Pancreas (tissue), 10 donors: ENCODE data around the gene AQP12A. TPM values are rescaled to one million over a fixed set of nuclear protein-coding genes. Genes with fewer than 3 reads are reported as not detected.

ENCODE experiments used
- ATAC-seq, 4 donors: fragments of 200-7000 bp; cut with Tn5 transposase; one replicate each; pipeline versions ENCODE4 v1.8.0 to v1.9.1; 2020; ENCODE audit warnings: mild to moderate bottlenecking in 4 of 4, moderate library complexity in 4 of 4
- DNase-seq, 6 donors: peaks; one replicate each; pipeline ENCODE4 v3.0.0-alpha.2; 2020
- FAIRE-seq: peaks from 2 replicates; lab custom pipeline; 2012; peaks lifted over from hg19 to GRCh38; lab: Jason Lieb, UNC
- H3K27ac ChIP-seq, 4 donors: fragments of 200-600 bp; sonication (generic); 1 replicate in 3 of 4; 2 replicates in 1 of 4; pipeline versions ENCODE4 v1.5.0 to v1.8.0; 2020
- H3K27me3 ChIP-seq, 4 donors: fragments of 200-600 bp; one replicate each; pipeline ENCODE4 v1.8.0; 2021
- H3K36me3 ChIP-seq, 3 donors: fragments of 200-600 bp; sonication (generic) in 1 of 3; one replicate each; pipeline versions ENCODE4 v1.5.0 to v1.8.0; 2020 to 2021
- H3K4me1 ChIP-seq, 3 donors: fragments of 200-600 bp; one replicate each; pipeline ENCODE4 v1.8.0; 2021
- H3K4me3 ChIP-seq, 4 donors: fragments of 200-600 bp; sonication (generic) in 2 of 4; one replicate each; pipeline versions ENCODE4 v1.5.0 to v1.8.0; 2020 to 2021
- H3K9me3 ChIP-seq, 4 donors: fragments of 200-600 bp; one replicate each; pipeline ENCODE4 v1.8.0; 2021
- WGBS, 2 donors: extraction: QIAGEN DNeasy Blood & Tissue Kit; methylation state at CpG; one replicate each; pipeline ENCODE4 v1.1.7; 2013; 5-methylcytosine and 5-hydroxymethylcytosine counted together
- intact Hi-C, 3 donors: fragments of 100-400 bp; cut with DNase I; formaldehyde crosslinking; loops; one replicate each; pipeline versions ENCODE4 v1.11.1 to v1.14.2; 2022
- polyA plus RNA-seq, 2 donors: library from polyadenylated mRNA; stranded (reverse); fragments of 200-250 nt; gene quantifications; one replicate each; pipeline ENCODE4 v1.2.3, GENCODE V29; 2013
- total RNA-seq, 6 donors: library from RNA; stranded (reverse); fragmentation: NEBNext Ultra II Directional in 4 of 6; extraction: Animal tissue kit (Norgen Biotek cat#: 25700) in 4 of 6; gene quantifications; one replicate each; pipeline versions ENCODE4 v1.2.1 to v1.2.4, GENCODE V29; 2021 to 2023
- TF ChIP-seq, protein P1 (sequence below), 4 donors: fragments of 200-600 bp; sonication (generic) in 3 of 4; IDR thresholded peaks; one replicate each; pipeline versions ENCODE4 v1.5.0 to v1.8.0; 2021; ENCODE audit warnings: antibody characterized with exemption in 4 of 4
- donor health status: healthy with polysubstance abuse.
- donor health status: DM: no; HTN: no; CAD: no; lungs with moderate emphysema.
- donor health status: DM: no; HTN: no; CAD: no.
- donor health status: control.
- donor health status: control.
- donor health status: Bipolar disorder and iron deficiency.
- donor health status: DM: yes; HTN: yes; CAD: no.
- donor health status: DM: no; HTN: no; CAD: no.
- donor health status: DM: no; HTN: no; CAD: no.
- donor health status: DM: yes; HTN: yes; CAD: no.

AQP12A gene
- total and polyA plus RNA-seq, 8 donors, result 46.6 to 744 (median 122) TPM

- WGBS, 2 donors, result 19% methylated on average over 6 of the region's 6 CpGs
- TF ChIP-seq, protein P1, sequence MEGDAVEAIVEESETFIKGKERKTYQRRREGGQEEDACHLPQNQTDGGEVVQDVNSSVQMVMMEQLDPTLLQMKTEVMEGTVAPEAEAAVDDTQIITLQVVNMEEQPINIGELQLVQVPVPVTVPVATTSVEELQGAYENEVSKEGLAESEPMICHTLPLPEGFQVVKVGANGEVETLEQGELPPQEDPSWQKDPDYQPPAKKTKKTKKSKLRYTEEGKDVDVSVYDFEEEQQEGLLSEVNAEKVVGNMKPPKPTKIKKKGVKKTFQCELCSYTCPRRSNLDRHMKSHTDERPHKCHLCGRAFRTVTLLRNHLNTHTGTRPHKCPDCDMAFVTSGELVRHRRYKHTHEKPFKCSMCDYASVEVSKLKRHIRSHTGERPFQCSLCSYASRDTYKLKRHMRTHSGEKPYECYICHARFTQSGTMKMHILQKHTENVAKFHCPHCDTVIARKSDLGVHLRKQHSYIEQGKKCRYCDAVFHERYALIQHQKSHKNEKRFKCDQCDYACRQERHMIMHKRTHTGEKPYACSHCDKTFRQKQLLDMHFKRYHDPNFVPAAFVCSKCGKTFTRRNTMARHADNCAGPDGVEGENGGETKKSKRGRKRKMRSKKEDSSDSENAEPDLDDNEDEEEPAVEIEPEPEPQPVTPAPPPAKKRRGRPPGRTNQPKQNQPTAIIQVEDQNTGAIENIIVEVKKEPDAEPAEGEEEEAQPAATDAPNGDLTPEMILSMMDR (IDR thresholded peaks at IDR 0.05), result no peak
- no peak for ATAC-seq
- peaks cover 0 to 2% (median 0%) of the 10 kb centered on the region in 3 donors for H3K4me1 ChIP-seq
- no peaks in the 10 kb centered on the region for H3K36me3 ChIP-seq
- peak overlapping the region; percentile 16 to 45 (median 32) for H3K4me3 ChIP-seq
- peak overlapping the region; percentile 0 to 89 (median 56) for H3K27ac ChIP-seq
- no peak for DNase-seq
- no peak for FAIRE-seq
- H3K9me3 ChIP-seq, result no peaks in the 10 kb centered on the region
- intact Hi-C loops, result no loop called here
- H3K27me3 ChIP-seq, result no peaks in the 10 kb centered on the region
These were observed 5.2 kb upstream of the AQP12A start for GRCh38 chr2:240686460-240686859.

GRCh38 chr2:240687045-240687740 is 4.5 kb upstream of the AQP12A start:
- Histone ChIP-seq H3K9me3 (no peaks in the 10 kb centered on the region), H3K36me3 (no peaks in the 10 kb centered on the region), H3K27ac (peak overlapping the region; percentile 0 to 89 (median 62)), H3K4me3 (peak overlapping the region; percentile 16 to 45 (median 32)), H3K4me1 (peaks cover 0 to 5% (median 0%) of the 10 kb centered on the region in 3 donors), H3K27me3 (no peaks in the 10 kb centered on the region)
- no peak for FAIRE-seq
- DNase-seq, result peak; percentile 25 to 60 (median 36)
- TF ChIP-seq, protein P1 (IDR thresholded peaks at IDR 0.05), result no peak
- ATAC-seq, result no peak
- intact Hi-C loops, result no loop called here
- 36 to 40% methylated on average over 18 to 20 of the region's 20 CpGs for WGBS, 2 donors

- Histone ChIP-seq H3K27ac (peak overlapping the region in 3 of 4 donors; percentile 49 to 89 (median 74)), H3K36me3 (no peaks in the 10 kb centered on the region), H3K27me3 (no peaks in the 10 kb centered on the region), H3K4me3 (peak overlapping the region; percentile 16 to 45 (median 32)), H3K4me1 (peaks cover 0 to 5% (median 0%) of the 10 kb centered on the region in 3 donors), H3K9me3 (no peaks in the 10 kb centered on the region)
- FAIRE-seq, result no peak
- DNase-seq, result peak in 4 of 6 donors; percentile 15 to 77 (median 56)
- intact Hi-C loops, result no loop called here
- no peak for ATAC-seq
- TF ChIP-seq, protein P1 (IDR thresholded peaks at IDR 0.05), result no peak
- WGBS, 2 donors, result 47 to 62% methylated on average over 13 to 14 of the region's 14 CpGs
These were observed 3.7 kb upstream of the AQP12A start for GRCh38 chr2:240687741-240688552.

DNA sequence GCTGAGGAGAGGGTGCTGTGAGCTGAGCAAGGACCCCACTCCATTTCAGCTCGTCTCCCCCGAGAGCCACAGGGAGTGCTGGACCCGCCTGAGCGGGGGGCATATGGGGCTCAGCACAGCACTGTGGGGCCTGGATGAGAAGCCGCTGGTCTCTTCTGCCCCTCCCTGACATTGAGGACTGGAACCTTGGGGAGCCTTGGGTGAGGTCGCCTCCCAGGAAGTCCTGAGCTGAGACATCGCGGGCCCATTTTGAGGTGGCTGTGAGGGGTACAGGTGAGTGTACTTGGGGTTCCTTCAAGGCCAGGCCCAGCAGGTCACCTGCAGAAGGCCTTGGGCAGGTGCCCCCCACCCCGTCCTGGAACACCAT is 3.1 kb upstream of the AQP12A start:
- Histone ChIP-seq H3K4me1 (peaks cover 0 to 5% (median 0%) of the 10 kb centered on the region in 3 donors), H3K4me3 (peak overlapping the region in 3 of 4 donors; percentile 30 to 45 (median 35)), H3K9me3 (no peaks in the 10 kb centered on the region), H3K36me3 (no peaks in the 10 kb centered on the region), H3K27ac (peak overlapping the region in 2 of 4 donors; percentile 74 to 89), H3K27me3 (no peaks in the 10 kb centered on the region)
- intact Hi-C loops, result no loop called here
- ATAC-seq (no peak), FAIRE-seq (no peak), DNase-seq (peak in 4 of 6 donors; percentile 20 to 69 (median 40))
- TF ChIP-seq, protein P1 (IDR thresholded peaks at IDR 0.05), result no peak
- WGBS, 2 donors, result 60 to 71% methylated on average over 9 of the region's 9 CpGs
